GM18505 (cell line): ENCODE results near the gene SAFB.

Experiments
- ATAC-seq: cut with Tn5 transposase; IDR thresholded peaks from one replicate; pipeline ENCODE4 v1.9.1; 2021; ENCODE audit not compliant: unreplicated experiment
- POLR2A ChIP-seq: IDR thresholded peaks from 4 replicates; pipeline ENCODE4 v1.6.1; 2011; ENCODE audit warnings: borderline replicate concordance; ENCODE audit not compliant: insufficient read depth, insufficient read length; ENCODE audit errors: extremely low read depth

Gene SAFB

GRCh38 chr19:5644037-5644436 lies 21.2 kb downstream of the SAFB start:
- no peak for TF ChIP-seq POLR2A
- no peak for ATAC-seq

GRCh38 chr19:5645409-5645808 lies 22.5 kb downstream of the SAFB start:
- ATAC-seq, result no peak
- no peak for TF ChIP-seq POLR2A

GRCh38 chr19:5646703-5647102 lies 23.8 kb downstream of the SAFB start:
- no peak for TF ChIP-seq POLR2A
- ATAC-seq, result no peak

- no peak for TF ChIP-seq POLR2A
- no peak for ATAC-seq
Measured at GRCh38 chr19:5648464-5648863, 25.6 kb downstream of the SAFB start.

DNA sequence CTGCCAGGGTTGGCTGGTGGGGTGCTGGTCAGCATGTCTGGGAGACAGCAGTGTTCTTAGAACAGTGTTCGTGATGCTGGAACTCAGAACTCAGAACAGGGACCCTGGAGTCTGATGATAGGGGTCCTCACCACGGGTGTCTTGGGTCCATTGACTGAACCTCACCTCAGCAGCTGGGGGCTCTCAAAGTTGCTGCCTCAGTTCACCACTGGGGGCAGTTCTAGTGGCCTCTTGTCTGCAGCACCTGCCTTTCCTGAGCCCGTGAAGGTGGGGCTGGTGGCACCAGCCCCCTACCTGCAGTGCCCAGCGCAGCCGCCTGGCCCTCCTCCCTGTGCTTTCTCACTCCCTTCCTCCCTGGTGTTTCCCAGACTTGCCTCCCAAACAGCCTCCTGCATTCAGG lies 28.5 kb downstream of the SAFB start:
- no peak for TF ChIP-seq POLR2A
- no peak for ATAC-seq

- TF ChIP-seq POLR2A, result no peak
- ATAC-seq, result no peak
Measured at GRCh38 chr19:5652261-5652660, 29.4 kb downstream of the SAFB start.

GRCh38 chr19:5654931-5655330 lies 32.0 kb downstream of the SAFB start:
- TF ChIP-seq POLR2A, result no peak
- no peak for ATAC-seq

- no peak for TF ChIP-seq POLR2A
- ATAC-seq, result no peak
Measured at GRCh38 chr19:5655412-5655811, 32.5 kb downstream of the SAFB start.

GRCh38 chr19:5661483-5661882 lies 38.6 kb downstream of the SAFB start:
- no peak for TF ChIP-seq POLR2A
- ATAC-seq, result no peak

- no peak for TF ChIP-seq POLR2A
- ATAC-seq, result no peak
Measured at GRCh38 chr19:5663904-5664303, 41.0 kb downstream of the SAFB start.

DNA sequence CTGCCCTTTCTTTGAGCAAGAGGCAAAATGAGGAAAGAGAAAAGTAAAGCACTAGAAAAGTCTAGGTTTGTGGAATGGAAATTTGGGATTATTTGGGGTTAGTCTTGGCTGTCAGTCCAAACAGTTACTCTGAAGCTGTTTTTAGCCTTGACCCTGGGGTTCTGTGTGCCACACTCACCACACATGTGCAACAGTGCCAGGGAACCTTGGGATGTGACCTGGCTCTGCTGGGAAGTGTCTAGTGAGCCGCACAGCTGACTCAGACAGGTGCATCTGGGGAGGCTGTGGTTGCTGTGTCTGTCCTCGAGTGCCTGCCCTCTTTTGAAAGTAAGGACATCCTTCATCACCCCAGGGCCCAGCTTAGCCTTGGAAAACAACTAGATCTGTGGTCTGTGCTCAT lies 41.6 kb downstream of the SAFB start:
- no peak for ATAC-seq
- no peak for TF ChIP-seq POLR2A

GRCh38 chr19:5665781-5666513 lies 43.1 kb downstream of the SAFB start:
- no peak for ATAC-seq
- TF ChIP-seq POLR2A, result no peak

DNA sequence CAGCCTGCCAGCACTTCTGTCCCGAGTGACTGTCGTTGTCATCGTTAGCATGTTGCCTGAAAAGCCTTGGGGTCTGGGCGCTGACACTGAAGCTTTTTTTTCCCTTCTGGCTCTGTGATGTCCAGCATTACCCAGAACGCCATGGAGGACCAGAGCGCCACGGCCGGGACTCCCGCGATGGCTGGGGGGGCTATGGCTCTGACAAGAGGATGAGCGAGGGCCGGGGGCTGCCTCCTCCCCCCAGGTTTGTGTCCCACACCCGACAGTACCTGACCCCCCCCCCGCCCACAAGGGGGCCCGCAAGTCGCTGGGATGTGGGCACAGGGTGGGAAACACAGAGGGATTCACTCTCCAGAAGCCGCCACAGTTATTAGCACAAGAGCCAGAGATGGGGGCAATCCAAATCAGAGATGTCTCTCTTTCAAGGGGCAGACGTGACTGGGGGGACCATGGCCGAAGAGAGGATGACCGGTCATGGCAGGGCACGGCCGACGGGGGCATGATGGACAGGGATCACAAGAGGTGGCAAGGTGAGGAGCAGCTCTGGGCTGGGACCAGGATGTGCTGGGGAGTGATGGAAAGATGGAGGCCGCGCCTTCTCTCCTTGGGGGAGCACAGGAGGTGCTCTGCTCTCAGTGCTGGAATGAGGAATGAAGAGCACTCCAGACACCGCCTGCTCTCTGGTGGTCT lies 44.2 kb downstream of the SAFB start:
- ATAC-seq, result no peak
- no peak for TF ChIP-seq POLR2A

- TF ChIP-seq POLR2A, result no peak
- ATAC-seq, result no peak
Measured at GRCh38 chr19:5667751-5668271, 44.9 kb downstream of the SAFB start.
